Loucy (cell line): Measurements from ENCODE around the gene CALR.

Source experiments
- H2AFZ ChIP-seq: fragments of 200-600 bp; sonication (generic); 2 replicates; pipeline ENCODE4 v1.6.0; 2016; ENCODE audit warnings: antibody characterized with exemption, mild to moderate bottlenecking, low read length, moderate library complexity
- H3F3A ChIP-seq: fragments of 200-600 bp; 2 replicates; pipeline ENCODE4 v1.6.0; 2016; ENCODE audit warnings: antibody characterized with exemption, low read depth, mild to moderate bottlenecking
- H3K27me3 ChIP-seq: fragments of 200-600 bp; sonication (generic); 2 replicates; pipeline ENCODE4 v1.6.1; 2014; ENCODE audit warnings: low read length, mild to moderate bottlenecking; ENCODE audit not compliant: insufficient read depth, poor library complexity, severe bottlenecking
- H3K36me3 ChIP-seq: fragments of 200-600 bp; sonication (generic); 2 replicates; pipeline ENCODE4 v1.6.1; 2016; ENCODE audit warnings: low read length; ENCODE audit not compliant: insufficient read depth
- H3K4me1 ChIP-seq: fragments of 200-600 bp; sonication (generic); 2 replicates; pipeline ENCODE4 v1.5.1; 2014; ENCODE audit warnings: low read length, mild to moderate bottlenecking; ENCODE audit not compliant: insufficient read depth, poor library complexity, severe bottlenecking
- H3K4me2 ChIP-seq: fragments of 200-600 bp; sonication (generic); 2 replicates; pipeline ENCODE4 v1.6.0; 2014; ENCODE audit warnings: antibody characterized with exemption, low read length, low read depth, mild to moderate bottlenecking; ENCODE audit not compliant: poor library complexity, severe bottlenecking
- H3K4me3 ChIP-seq: fragments of 200-600 bp; sonication (generic); 2 replicates; pipeline ENCODE4 v1.5.1; 2014; ENCODE audit warnings: low read length, mild to moderate bottlenecking, mixed read lengths; ENCODE audit not compliant: poor library complexity, severe bottlenecking
- H3K79me2 ChIP-seq: fragments of 200-600 bp; sonication (generic); 2 replicates; pipeline ENCODE4 v1.6.1; 2014; ENCODE audit warnings: low read length; ENCODE audit not compliant: insufficient read depth
- H3K9ac ChIP-seq: fragments of 200-600 bp; sonication (generic); 2 replicates; pipeline ENCODE4 v1.6.0; 2014; ENCODE audit warnings: mild to moderate bottlenecking, low read depth, low read length, moderate library complexity; ENCODE audit not compliant: poor library complexity, severe bottlenecking
- H3K9me2 ChIP-seq: fragments of 200-600 bp; sonication (generic); replicated peaks from 2 replicates; pipeline ENCODE4 v1.6.1; 2016; ENCODE audit warnings: low read depth, low read length, mixed read lengths
- H3K9me3 ChIP-seq: fragments of 200-600 bp; sonication (generic); 2 replicates; pipeline ENCODE4 v1.6.1; 2014; ENCODE audit warnings: mild to moderate bottlenecking, antibody characterized with exemption, low read length, low read depth; ENCODE audit not compliant: insufficient read depth
- H4K20me1 ChIP-seq: fragments of 200-600 bp; sonication (generic); 2 replicates; pipeline ENCODE4 v1.6.0; 2014; ENCODE audit warnings: antibody characterized with exemption, low read length, mild to moderate bottlenecking; ENCODE audit not compliant: insufficient read depth, poor library complexity, severe bottlenecking
- CTCF ChIP-seq: fragments of 200-600 bp; sonication (generic); conservative IDR thresholded peaks from 2 replicates; pipeline ENCODE4 v1.5.1; 2014; ENCODE audit warnings: mild to moderate bottlenecking, antibody characterized with exemption, low read length
- EZH2phosphoT487 ChIP-seq: fragments of 200-600 bp; IDR thresholded peaks from 2 replicates; pipeline ENCODE4 v1.6.1; 2018; ENCODE audit warnings: antibody characterized with exemption, mild to moderate bottlenecking, moderate library complexity, borderline replicate concordance

Gene CALR

DNA sequence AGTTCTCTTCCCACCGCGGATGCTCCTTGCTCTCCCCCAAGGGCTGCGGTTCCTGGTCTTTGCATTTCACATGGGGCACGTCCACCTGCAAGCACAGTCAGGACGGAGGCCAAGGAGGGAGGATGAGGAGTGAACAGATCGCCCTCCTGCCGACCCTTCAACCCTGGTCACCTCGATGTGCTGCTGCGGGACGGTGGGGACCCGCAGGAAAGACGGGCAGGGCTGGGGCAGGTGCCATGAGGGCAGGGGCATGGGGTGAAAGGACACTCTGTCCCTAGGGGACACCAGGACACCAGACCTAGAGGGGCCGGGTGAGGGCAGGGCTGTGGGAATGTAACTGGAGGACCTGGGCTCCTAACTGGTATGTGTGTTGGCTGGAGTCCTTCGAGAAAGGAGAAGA is 20.2 kb upstream of the CALR start:
- Histone ChIP-seq H3K4me3 (peak overlapping the region; percentile 70), H3K27me3 (no peaks in the 10 kb centered on the region), H3K79me2 (peaks cover 7% of the 10 kb centered on the region; the same call in 1 of the 2 replicates), H3K36me3 (peaks cover 11% of the 10 kb centered on the region; the same call in 1 of the 2 replicates), H3K4me2 (peak overlapping the region; percentile 43), H3K9ac (peak overlapping the region; percentile 75), H3K4me1 (peaks cover 38% of the 10 kb centered on the region), H3K9me2 (no peaks in the 10 kb centered on the region), H3F3A (no peaks in the 10 kb centered on the region; the same call in 1 of the 2 replicates), H4K20me1 (no peaks in the 10 kb centered on the region), H3K9me3 (no peaks in the 10 kb centered on the region), H2AFZ (no peak overlapping the region)
- TF ChIP-seq EZH2phosphoT487 (no peak), CTCF (no peak)

- Histone ChIP-seq H3K4me3 (no peak overlapping the region), H3K4me1 (peaks cover 11% of the 10 kb centered on the region), H3K36me3 (peaks cover 31% of the 10 kb centered on the region; the same call in 1 of the 2 replicates), H3K27me3 (no peaks in the 10 kb centered on the region), H3K79me2 (peaks cover 7% of the 10 kb centered on the region; the same call in 1 of the 2 replicates), H3K9me2 (no peaks in the 10 kb centered on the region), H3F3A (no peaks in the 10 kb centered on the region; the same call in 1 of the 2 replicates), H2AFZ (no peak overlapping the region), H3K4me2 (no peak overlapping the region), H4K20me1 (no peaks in the 10 kb centered on the region), H3K9me3 (no peaks in the 10 kb centered on the region), H3K9ac (no peak overlapping the region)
- TF ChIP-seq CTCF (no peak), EZH2phosphoT487 (no peak)
Observed at GRCh38 chr19:12921047-12921446, 17.4 kb upstream of the CALR start.

- H3K9me3 ChIP-seq = no peaks in the 10 kb centered on the region
- H3K4me3 ChIP-seq = no peak overlapping the region
- no peaks in the 10 kb centered on the region; the same call in 1 of the 2 replicates for H3F3A ChIP-seq
- no peaks in the 10 kb centered on the region for H4K20me1 ChIP-seq
- peaks cover 9% of the 10 kb centered on the region for H3K4me1 ChIP-seq
- no peak overlapping the region for H2AFZ ChIP-seq
- peaks cover 44% of the 10 kb centered on the region; the same call in 1 of the 2 replicates for H3K36me3 ChIP-seq
- H3K79me2 ChIP-seq = peaks cover 13% of the 10 kb centered on the region; the same call in 1 of the 2 replicates
- H3K27me3 ChIP-seq = no peaks in the 10 kb centered on the region
- no peak for TF ChIP-seq CTCF
- no peak for TF ChIP-seq EZH2phosphoT487
- H3K9ac ChIP-seq = no peak overlapping the region
- no peak overlapping the region for H3K4me2 ChIP-seq
- no peaks in the 10 kb centered on the region for H3K9me2 ChIP-seq
Observed at GRCh38 chr19:12922959-12923358, 15.4 kb upstream of the CALR start.
